HepG2 (cell line): ENCODE data around the gene TBC1D1. TPM values are rescaled to one million over a fixed set of nuclear protein-coding genes. Genes with fewer than 3 reads are reported as not detected.

Source experiments
- ESRRA ChIP-seq: sonication (generic); formaldehyde crosslinking; IDR thresholded peaks from 2 replicates; pipeline ENCODE4 v1.5.1; 2020; ENCODE audit warnings: mild to moderate bottlenecking, low read depth, missing genetic modification reagents
- FOXJ3 ChIP-seq: sonication (generic); formaldehyde crosslinking; IDR thresholded peaks from 2 replicates; pipeline ENCODE4 v1.4.0; 2020; ENCODE audit warnings: missing genetic modification reagents, mild to moderate bottlenecking, borderline replicate concordance
- GABPA ChIP-seq, 2 experiments: IDR thresholded peaks; 2 replicates each; pipeline ENCODE4 v1.6.1; 2011 to 2016; ENCODE audit warnings: low read depth in 2 of 2, low read length in 1 of 2, missing biosample characterization in 1 of 2, missing genetic modification characterization in 1 of 2
- GFI1 ChIP-seq: sonication (generic); formaldehyde crosslinking; IDR thresholded peaks from 2 replicates; pipeline ENCODE4 v1.5.0; 2020; ENCODE audit warnings: missing genetic modification reagents, mild to moderate bottlenecking, borderline replicate concordance
- GRHL1 ChIP-seq: sonication (generic); formaldehyde crosslinking; conservative IDR thresholded peaks from 2 replicates; pipeline ENCODE4 v1.8.0; 2022; ENCODE audit warnings: missing genetic modification reagents
- MATR3 ChIP-seq: sonication (generic); formaldehyde crosslinking; IDR thresholded peaks from 2 replicates; pipeline ENCODE4 v1.4.0; 2020; ENCODE audit warnings: missing genetic modification reagents
- MEF2D ChIP-seq: sonication (generic); formaldehyde crosslinking; IDR thresholded peaks from 2 replicates; pipeline ENCODE4 v1.5.1; 2020; ENCODE audit warnings: mild to moderate bottlenecking, missing genetic modification reagents
- SMYD3 ChIP-seq: sonication (generic); formaldehyde crosslinking; IDR thresholded peaks from 2 replicates; pipeline ENCODE4 v1.8.1; 2023; ENCODE audit warnings: mild to moderate bottlenecking, missing genetic modification reagents
- ZNF609 ChIP-seq: sonication (generic); formaldehyde crosslinking; IDR thresholded peaks from 2 replicates; pipeline ENCODE4 v1.4.0; 2020; ENCODE audit warnings: mild to moderate bottlenecking, missing genetic modification reagents, borderline replicate concordance
- polyA plus RNA-seq, 8 experiments: library from polyadenylated mRNA; depleted of rRNA in 3 of 8; stranded (reverse) in 7 of 8; unstranded in 1 of 8; fragments of >200 nt; fragmentation: Illumina TruSeq in 4 of 8; extraction: Trizol in 4 of 8; gene quantifications; 2 replicates each; pipeline versions ENCODE4 v1.2.1 to v1.2.3, GENCODE V29; 2011 to 2016; ENCODE audit warnings: low read depth in 4 of 8, missing spikeins in 1 of 8, mixed read lengths in 1 of 8; ENCODE audit not compliant: insufficient read depth in 1 of 8
- total RNA-seq, 5 experiments: library from RNA; depleted of rRNA; stranded (reverse); fragments of >200 nt; fragmentation: Illumina TruSeq; extraction: Trizol; gene quantifications; 2 replicates each; pipeline ENCODE4 v1.2.3, GENCODE V29; 2016; ENCODE audit warnings: low read depth in 1 of 5
- TF ChIP-seq, protein P1 (sequence below): sonication (generic); formaldehyde crosslinking; IDR thresholded peaks from 2 replicates; pipeline ENCODE4 v1.4.0; 2020; ENCODE audit warnings: missing genetic modification reagents, borderline replicate concordance
- TF ChIP-seq, protein P2 (sequence below): sonication (generic); formaldehyde crosslinking; IDR thresholded peaks from 2 replicates; pipeline ENCODE4 v1.4.0; 2020; ENCODE audit warnings: mild to moderate bottlenecking, missing genetic modification reagents
- TF ChIP-seq, protein P3 (sequence below): sonication (generic); formaldehyde crosslinking; IDR thresholded peaks from 2 replicates; pipeline ENCODE4 v1.4.0; 2020; ENCODE audit warnings: missing genetic modification reagents

Gene TBC1D1
- total and polyA plus RNA-seq, 2 of the 13 experiments (the other 11 are each of a cell fraction or from before 2014, with no cell fraction given): 37.3 to 62.8 TPM

- TF ChIP-seq, protein P1, sequence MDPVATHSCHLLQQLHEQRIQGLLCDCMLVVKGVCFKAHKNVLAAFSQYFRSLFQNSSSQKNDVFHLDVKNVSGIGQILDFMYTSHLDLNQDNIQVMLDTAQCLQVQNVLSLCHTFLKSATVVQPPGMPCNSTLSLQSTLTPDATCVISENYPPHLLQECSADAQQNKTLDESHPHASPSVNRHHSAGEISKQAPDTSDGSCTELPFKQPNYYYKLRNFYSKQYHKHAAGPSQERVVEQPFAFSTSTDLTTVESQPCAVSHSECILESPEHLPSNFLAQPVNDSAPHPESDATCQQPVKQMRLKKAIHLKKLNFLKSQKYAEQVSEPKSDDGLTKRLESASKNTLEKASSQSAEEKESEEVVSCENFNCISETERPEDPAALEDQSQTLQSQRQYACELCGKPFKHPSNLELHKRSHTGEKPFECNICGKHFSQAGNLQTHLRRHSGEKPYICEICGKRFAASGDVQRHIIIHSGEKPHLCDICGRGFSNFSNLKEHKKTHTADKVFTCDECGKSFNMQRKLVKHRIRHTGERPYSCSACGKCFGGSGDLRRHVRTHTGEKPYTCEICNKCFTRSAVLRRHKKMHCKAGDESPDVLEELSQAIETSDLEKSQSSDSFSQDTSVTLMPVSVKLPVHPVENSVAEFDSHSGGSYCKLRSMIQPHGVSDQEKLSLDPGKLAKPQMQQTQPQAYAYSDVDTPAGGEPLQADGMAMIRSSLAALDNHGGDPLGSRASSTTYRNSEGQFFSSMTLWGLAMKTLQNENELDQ (CRISPR knock-in tag): no peak
- peak; percentile 66; the same call in 1 of the 2 replicates for TF ChIP-seq GFI1 (CRISPR knock-in tag)
- TF ChIP-seq, protein P2, sequence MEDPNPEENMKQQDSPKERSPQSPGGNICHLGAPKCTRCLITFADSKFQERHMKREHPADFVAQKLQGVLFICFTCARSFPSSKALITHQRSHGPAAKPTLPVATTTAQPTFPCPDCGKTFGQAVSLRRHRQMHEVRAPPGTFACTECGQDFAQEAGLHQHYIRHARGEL (CRISPR knock-in tag): no peak
- no peak for TF ChIP-seq GABPA (IDR thresholded peaks at IDR 0.05; ENCODE audit: low read depth, low read length)
- TF ChIP-seq GABPA (CRISPR knock-in tag; IDR thresholded peaks at IDR 0.05; ENCODE audit: low read depth): no peak
- TF ChIP-seq GRHL1 (CRISPR knock-in tag): no peak
- TF ChIP-seq, protein P3, sequence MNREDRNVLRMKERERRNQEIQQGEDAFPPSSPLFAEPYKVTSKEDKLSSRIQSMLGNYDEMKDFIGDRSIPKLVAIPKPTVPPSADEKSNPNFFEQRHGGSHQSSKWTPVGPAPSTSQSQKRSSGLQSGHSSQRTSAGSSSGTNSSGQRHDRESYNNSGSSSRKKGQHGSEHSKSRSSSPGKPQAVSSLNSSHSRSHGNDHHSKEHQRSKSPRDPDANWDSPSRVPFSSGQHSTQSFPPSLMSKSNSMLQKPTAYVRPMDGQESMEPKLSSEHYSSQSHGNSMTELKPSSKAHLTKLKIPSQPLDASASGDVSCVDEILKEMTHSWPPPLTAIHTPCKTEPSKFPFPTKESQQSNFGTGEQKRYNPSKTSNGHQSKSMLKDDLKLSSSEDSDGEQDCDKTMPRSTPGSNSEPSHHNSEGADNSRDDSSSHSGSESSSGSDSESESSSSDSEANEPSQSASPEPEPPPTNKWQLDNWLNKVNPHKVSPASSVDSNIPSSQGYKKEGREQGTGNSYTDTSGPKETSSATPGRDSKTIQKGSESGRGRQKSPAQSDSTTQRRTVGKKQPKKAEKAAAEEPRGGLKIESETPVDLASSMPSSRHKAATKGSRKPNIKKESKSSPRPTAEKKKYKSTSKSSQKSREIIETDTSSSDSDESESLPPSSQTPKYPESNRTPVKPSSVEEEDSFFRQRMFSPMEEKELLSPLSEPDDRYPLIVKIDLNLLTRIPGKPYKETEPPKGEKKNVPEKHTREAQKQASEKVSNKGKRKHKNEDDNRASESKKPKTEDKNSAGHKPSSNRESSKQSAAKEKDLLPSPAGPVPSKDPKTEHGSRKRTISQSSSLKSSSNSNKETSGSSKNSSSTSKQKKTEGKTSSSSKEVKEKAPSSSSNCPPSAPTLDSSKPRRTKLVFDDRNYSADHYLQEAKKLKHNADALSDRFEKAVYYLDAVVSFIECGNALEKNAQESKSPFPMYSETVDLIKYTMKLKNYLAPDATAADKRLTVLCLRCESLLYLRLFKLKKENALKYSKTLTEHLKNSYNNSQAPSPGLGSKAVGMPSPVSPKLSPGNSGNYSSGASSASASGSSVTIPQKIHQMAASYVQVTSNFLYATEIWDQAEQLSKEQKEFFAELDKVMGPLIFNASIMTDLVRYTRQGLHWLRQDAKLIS: no peak
- no peak for TF ChIP-seq SMYD3
- TF ChIP-seq MEF2D (CRISPR knock-in tag): no peak
- TF ChIP-seq FOXJ3: peak; percentile 52; the same call in 1 of the 2 replicates
- no peak for TF ChIP-seq ESRRA (CRISPR knock-in tag)
- TF ChIP-seq MATR3 (CRISPR knock-in tag): no peak
- peak; percentile 92 for TF ChIP-seq ZNF609 (CRISPR knock-in tag)
These were observed 60.8 kb downstream of the TBC1D1 start (continued) for GRCh38 chr4:37951461-37952352.
